GM19455 (cell line): Measurements from ENCODE around the gene SCGB1C2.
"Not testable (repeated sequence)": the region's sequence is repeated elsewhere in the genome, so short reads cannot be mapped to it uniquely, and the experiment has no call there.

ENCODE experiments used
- ATAC-seq: cut with Tn5 transposase; IDR thresholded peaks from one replicate; pipeline ENCODE4 v1.9.1; 2021; ENCODE audit not compliant: unreplicated experiment

Gene SCGB1C2

DNA sequence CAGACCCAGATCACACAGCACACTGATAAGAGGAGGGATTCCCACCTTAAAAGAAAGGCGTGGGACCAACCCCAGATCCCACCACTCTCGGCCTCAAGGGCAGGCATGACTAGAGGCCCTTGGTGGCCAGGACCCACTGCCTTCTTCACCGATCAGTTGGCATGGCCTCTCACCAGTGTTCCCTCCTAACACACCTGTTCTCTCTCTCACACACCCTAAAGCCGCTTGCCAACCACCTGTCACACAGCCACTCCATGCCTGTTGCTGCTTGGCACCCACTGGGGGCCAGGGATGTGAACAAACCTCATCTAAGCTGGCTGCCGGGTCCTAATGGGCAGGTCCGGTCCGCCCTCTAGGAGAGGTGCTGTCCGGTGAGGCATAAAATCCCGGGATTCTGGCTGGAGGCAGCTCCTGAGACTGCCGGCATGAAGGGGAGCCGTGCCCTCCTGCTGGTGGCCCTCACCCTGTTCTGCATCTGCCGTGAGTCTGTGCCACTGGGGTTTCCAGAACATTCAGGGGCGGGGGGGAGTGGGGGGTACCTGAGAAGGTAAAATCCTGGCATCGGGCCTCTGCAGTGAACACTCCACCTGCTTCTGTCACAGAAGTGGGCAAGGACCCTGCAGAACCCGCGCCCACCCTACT, at the start of gene SCGB1C2:
Gene SCGB1C2 (plus strand): TSS at position 404 of the 642 bp plus-strand sequence. CDS start 22 bp downstream, at position 426.
- ATAC-seq = not testable (repeated sequence)

DNA sequence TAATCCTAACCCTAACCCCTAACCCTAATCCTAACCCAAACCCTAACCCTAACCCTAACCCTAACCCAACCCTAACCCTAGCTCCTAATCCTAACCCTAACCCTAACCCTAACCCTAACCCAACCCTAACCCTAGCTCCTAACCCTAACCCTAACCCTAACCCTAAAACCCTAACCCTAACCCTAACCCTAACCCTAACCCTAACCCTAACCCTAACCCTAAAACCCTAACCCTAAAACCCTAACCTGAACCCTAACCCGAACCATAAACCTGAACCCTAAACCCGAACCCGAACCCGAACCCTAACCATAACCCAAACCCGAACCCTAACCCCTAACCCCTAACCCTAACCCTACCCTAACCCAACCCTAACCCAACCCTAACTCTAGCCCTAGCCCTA, 24.3 kb upstream of the SCGB1C2 start:
- ATAC-seq = not testable (repeated sequence)

DNA sequence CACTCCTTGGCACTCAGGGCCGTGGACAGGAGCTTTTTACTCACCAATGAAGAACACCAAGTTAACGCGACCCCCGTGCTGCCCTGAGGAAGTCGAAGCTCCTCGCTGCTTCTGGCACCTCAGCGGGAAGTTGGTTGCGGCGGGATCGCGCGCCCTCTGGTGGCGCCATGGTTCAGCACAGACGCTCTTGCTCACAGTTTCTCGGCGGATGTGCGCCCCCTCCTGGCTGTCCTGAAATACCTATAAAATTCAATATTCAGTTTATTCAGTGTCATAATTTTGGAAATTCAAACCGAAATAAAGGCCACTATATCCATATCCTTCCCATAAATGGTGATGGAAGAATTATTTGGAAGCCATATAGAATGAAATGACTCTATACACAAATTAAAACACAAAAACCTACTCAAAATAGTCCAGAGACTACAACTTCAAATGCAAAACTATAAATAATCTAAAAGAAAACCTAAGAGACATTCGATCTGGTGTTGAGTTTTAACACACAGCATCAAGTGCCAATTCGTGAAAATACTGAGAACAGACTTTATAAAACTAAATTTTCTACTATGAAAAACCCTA, 18.9 kb upstream of the SCGB1C2 start:
- ATAC-seq = not testable (repeated sequence)

DNA sequence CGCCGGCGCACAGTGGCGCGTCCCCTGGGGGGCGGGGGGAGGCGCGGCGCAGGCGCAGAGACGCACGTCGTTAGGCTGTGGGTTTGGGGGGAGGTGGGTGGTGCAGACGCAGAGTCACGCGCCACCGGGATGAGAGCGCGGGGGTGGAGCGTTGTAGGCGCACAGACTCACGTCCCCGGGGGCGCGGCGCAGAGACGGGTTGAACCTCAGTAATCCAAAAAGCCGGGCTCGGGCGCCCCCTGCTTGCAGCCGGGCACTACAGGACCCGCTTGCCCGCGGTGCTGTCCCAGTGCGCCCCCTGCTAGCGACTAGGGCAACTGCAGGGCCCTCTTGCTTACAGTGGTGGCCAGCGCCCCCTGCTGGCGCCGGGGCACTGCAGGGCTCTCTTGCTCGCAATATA, 3.4 kb upstream of the SCGB1C2 start:
- not testable (repeated sequence) for ATAC-seq

DNA sequence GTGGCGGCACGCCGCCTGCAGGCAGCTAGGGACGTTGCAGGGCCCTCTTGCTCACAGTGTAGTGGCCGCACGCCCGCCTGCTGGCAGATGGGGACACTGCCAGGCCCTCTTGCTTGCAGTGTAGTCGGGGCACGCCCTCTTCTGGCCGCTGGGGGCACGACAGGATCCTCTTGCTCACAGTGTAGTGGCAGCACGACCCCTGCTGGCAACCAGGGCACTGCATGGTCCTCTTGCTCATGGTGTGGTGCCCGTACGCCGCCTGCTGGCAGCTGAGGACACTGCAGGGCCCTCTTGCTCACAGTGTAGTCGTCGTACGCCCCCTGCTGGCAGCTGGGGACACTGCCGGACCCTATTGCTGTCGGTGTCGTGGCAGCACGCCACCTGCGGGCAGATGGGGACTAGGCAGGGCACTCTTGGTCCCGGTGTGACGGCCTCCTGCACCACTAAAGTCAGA, 3.0 kb upstream of the SCGB1C2 start:
- peak; percentile 83 for ATAC-seq

DNA sequence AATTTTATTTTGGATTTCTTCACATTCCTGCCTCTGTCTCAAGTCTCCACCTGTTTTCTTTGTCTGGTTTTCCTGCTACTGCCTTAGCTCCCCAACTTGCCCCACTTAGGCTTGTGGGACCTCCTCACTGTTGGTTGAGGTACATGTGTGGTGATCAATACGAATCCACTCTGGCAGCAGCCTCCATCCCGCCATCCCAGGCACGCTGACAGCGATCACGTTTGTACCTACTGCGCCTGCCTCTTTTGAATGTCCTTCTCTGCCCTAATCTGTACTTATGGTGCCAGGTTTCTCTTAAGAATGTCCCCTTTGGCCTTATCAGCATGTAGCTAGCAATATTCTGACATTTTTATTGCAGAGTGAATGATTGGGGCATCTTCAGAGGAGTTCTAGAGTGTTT, 2.3 kb upstream of the SCGB1C2 start:
- ATAC-seq = not testable (repeated sequence)

DNA sequence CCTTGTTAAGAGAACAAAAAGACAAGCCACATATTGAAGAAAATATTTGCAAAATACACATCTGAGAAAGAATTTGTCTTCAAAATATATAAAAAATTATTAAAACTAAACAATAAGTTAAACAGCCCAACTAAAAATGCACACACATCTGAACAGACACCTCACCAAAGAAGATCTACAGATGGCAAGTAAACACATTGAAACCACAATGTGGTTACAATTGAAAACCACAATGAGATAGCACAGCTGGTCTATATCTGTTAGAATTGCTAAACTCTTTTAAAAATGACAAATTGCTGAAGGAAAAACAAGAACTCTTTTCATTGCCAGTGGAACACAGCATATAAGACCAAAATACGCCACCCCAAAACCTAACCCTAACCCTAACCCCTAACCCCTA, 1.5 kb upstream of the SCGB1C2 start:
- ATAC-seq = not testable (repeated sequence)

DNA sequence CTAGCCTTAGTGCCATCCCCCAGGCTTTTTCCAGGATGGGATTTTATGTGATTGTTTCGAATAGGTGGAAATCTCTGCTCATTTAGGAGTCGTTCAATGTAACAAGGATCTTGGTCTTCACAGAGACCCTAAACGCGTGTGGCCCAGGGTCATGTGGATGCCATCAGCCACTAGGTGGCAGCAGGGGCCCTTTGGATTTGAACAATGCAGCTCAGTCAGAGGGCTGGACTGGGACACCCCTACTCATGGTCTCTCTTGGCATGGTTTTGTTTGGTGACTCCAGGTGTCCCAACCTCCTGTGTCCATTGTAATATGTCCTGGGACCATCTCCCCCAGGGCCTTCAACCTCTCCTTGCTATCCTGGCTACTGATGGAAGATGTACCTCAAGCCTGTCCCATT, 838 bp upstream of the SCGB1C2 start:
- ATAC-seq = peak; percentile 54

DNA sequence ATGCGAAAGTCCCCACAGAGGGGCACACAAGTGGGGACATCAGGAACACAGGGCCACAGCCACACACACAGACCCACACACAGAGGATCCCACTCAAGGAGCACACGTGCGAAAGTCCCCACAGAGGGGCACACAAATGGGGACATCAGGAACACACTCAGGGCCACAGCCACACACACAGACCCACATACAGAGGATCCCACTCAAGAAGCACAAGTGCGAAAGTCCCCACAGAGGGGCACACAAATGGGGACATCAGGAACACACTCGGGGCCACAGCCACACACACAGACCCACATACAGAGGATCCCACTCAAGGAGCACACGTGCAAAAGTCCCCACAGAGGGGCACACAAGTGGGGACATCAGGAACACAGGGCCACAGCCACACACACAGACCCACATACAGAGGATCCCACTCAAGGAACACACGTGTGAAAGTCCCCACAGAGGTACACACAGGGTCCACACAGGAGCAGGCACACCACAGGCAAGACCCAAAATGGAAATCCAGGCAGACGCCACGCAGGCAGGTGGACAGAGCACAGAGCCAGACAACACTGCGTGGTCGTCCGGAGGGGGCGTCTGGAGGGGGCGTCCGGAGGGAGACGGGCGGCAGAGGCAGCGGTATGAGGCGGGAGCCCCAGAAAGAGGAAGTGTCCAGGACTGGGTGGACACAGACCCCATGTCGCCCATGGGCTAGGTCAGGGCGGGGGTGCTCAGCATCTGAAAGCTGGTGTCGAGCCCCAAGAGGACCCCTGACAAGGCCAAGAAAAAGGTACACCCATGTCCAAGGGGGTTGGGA, 2.2 kb downstream of the SCGB1C2 start:
- ATAC-seq = not testable (repeated sequence)

DNA sequence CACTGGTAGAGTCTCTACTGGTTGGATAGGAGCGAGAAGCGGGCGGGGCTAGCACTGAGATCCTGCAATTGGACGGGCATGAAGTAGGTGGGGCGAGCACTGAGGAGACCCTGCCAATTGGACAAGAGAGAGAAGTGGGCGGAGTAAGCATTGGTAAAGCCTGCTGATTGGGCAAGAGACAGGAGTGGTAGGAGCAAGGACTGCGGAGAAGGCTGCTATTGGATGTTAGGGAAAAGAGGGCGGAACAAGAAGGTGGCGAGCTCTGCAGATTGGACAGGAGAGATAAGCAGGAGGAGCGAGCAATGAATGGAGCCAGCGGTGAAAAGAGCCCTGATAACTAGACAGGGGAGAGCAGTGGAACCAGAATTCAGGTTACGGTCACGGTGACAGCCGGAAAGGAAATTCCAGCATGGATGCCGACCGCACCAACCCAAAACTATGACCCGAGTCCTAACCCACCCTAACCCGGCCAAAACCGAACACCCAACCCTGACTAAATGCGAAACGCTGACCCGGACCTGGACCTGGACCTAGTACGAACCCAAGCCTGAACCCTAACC, 4.8 kb downstream of the SCGB1C2 start:
- no peak for ATAC-seq

DNA sequence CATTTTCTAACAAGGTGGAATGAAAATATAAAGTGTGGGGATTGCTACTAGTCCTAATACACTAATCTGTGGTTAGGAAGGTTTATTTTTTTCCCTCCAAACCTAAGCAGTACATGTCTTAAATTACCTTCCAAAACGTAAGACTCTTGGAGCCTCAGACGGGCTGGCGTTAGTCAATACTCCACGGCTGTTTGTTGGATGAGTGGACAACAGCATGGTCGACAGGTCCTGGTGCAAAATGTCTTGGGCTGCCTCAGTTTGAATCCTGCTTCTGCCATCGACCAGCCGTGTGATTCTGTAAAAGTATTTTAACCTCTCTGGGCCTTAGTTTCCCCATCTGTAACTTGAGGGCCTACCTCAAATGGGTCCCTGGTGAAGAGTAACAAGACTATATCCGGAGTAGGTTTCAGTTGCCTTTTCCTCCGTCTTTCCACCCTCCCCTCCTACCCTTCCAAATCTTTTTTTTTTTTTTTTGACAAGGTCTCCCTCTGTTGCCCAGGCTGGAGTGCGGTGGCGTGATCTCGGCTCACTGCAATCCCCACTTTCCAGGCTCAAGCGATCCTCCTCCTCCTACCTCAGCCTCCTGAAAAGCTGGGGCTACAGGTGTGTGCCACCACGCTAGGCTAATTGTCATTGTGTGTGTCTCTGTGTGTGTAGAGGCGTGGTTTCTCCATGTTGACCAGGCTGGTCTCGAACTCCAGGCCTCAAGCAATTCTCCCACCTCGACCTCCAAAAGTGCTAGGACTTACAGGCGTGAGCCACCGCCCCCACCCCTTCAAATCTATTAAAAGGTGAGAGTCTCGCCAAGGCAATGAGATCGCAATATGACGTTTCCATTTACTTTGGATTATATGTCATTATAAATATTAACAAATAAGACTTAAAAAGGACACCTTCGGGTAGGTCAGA, 5.8 kb downstream of the SCGB1C2 start:
- no peak for ATAC-seq

DNA sequence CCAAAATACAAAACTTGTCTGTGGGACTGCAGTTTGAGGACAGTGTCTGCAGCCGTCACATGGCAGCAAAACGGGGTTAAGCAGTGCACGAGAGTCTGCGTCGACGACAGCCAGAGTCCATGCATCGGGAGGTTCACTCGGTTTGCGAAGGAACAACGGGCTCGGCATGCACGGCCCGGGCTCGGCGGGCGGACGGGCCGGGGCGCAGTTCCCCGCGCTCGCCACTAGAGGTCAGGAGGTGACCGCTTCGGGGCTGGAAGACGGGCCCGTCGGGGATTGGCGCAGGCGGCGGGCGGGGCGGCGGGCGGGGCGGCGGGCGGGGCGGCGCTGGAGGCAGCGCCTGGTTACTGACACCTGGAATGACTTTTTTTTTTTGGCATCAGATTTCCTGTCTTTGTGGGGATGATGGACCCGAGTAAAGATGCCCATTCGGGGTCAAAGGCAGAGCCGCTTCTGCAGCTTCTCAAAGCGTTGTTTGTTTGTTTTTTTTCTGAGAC, 6.5 kb downstream of the SCGB1C2 start:
- no peak for ATAC-seq

DNA sequence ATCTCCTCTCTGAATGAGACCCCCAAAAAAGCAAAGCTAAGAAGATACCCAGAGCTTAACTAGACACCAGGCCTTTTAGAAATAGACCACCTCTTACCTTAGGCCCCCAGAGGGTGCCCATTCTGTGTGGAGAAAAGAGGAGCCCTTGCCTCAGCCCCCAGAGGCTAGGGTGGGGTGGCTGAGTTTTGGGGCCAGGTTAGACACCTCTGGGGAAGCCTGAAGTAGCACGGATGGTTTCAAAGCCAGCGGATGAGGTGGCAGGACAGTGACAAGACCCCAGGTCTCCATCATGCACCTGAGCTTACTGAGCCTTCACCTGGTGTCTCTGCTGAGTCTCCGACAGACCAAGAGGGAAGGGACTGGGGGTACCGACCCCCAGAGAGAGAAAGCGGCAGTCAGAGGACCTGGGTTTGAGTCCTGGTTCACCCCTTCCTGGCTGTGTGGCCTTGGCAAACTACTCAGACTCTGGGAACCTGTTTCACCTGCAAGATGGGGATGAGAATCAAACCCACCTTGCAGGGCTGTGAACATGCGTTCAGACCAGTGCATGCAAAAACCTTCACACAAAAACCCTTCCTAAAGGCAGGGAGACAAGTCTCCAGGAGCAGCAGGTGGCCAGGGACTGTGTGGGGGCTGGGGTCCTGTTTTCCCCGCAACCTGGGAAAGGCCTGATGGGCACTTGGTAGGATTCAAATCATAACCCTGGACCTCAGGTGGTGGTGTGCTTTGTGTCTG, 7.7 kb downstream of the SCGB1C2 start:
- ATAC-seq = no peak

DNA sequence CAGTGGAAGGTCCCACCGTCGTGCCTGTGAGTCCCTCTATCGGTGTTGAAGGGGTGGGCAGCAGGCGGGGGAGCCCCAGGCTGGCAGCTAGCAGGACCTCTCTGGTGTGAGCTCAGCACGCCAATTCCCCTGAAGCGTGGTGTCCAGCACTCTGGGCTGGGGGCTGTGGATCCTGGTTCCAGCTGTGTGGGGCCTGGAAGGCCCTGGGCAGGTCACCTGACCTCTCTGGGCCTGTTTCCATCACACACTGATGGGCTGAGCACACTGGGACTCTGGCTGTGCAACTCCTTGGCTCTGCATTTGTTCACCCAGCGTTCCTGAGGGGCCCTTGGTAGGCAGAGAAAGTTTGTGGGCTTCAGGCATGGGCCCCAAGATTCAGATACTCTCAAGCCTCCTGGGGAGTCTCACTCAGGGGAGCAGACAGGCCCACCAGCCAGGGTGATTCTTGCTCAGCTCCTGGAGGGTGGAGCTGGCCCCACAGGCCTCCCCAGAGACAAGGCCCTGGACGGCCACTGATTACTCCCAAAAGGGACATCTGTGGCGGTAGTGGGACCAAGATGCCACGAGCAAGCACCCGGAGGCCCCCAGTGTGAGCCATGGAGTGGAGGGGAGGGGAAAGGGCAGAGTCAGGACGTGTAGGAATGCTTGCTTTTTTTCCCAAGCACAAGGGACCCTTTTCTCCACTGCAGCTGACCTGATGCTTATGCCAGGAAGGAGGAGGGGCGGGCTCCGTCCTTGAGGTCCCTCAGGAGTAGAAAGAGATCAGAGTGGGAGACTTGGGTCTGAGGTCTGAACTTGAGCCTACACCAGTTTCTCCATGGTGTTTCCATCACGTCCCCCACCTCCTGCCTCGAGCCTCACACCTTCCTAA, 8.5 kb downstream of the SCGB1C2 start:
- no peak for ATAC-seq

DNA sequence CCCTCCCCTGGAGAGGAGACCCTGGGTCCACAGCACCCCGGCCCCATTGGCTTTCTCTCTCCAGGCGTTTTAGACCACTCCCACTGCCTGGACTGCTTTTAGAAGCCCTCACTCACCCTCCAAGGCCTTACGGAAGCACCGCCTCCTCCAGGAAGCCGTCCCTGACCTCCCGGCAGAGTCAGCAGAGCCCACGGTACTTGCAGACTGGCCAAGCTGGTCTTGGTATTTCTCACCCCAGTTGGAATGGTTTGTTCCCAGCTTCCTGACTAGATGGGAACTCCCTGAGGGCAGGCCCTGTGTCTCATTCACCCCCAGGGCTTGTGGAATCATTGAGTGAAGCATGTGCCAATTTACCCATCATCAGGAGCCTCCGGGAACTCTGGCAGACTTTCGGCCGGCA, 9.2 kb downstream of the SCGB1C2 start:
- no peak for ATAC-seq

DNA sequence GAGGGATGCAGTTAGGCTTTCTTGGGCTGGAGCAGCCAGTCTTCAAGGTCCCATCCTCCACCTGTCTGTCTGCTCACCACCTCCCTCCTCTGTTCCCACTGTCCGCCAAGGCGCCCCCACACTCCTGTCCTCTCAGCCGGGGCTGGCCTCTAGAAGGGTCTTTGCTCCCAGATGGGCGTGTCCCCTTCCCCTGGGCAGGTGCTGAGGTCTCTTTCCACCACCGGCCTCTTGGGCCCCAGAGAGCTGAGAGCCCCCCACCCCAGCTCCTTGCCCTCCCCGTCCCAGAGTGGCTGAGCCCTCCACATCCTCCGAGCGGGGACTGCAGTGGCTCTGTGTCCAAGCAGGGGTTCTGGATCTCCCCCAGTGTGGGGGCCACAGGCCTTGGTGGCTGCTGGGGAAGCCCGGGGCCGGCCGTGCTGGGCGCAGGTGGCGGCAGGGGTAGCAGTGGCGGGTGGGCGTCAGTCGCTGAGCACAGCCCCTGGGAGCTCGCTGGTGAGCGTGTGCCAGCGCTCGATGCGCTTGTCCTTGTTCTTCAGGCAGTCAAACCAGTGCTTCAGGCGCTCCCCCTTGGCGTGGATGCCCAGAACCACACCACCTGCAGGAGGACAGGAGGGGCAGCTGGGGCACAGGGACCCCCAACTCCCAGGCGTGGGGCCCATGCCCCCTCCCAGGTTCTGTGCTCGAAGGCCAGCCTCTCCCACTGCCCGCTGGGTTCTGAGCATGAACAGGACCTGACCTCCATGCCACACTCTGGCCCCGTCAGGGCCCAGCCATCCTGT, 9.8 kb downstream of the SCGB1C2 start:
- ATAC-seq = no peak

DNA sequence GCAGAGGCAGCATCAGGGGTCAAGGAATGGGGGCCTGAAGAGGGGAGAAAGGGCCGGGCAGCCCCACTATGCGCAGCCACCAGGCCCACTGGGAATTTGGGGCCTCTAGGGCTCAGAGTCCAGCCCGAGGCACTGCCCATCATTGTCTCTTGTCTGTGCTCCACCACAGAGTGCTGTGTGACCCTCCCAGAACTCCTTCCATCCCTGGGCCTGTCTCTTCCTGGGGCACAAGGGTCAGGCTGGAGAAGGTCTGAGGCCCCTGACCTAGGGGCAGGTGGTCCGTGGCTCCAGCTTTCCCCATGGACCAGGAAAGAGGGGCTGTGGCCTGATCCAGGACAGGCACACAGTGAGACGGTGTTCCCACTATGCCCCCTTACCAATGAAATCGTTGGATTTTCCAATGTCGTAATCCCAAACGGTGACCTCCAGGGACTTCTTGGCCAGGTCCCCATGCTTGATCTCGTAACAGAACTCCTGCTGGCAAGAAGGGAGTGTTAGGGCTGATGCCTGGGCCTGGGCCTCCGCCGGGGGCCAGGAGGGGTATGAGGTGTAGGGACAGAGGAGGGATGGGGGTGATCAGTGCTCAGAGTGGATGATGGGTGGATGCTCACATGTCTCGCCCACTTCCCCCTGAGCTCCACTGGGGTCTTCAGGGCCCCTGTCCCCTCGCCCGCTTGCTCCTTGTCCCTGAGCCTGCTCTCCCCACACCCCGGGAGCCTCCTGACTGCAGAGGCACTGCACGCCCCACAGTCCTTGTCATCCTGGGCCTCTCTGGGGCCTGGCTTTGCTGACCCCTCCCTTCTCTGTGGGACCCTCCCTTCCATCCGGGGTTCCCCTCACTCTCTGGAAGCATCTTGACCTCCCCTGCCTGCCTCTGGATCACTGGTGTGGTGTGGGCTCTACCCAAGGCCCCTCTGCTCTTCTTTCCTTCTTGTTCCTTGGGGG, 10.7 kb downstream of the SCGB1C2 start:
- ATAC-seq = no peak
